Activated T-cell treated with anti-CD3 and anti-CD28 coated beads, Interleukin-2, amount 50 U/mL, for 24 hours (primary cell): ENCODE results near the gene KIAA0319L.

ENCODE experiments used
- DNase-seq: peaks from one replicate; pipeline ENCODE4 v3.0.0-alpha.2; 2020
- H3K27ac Mint-ChIP-seq: 2 replicates; pipeline ENCODE4 v1.8.0; 2020; ENCODE audit warnings: mild to moderate bottlenecking, mixed read lengths
- H3K27me3 Mint-ChIP-seq: 2 replicates; pipeline ENCODE4 v1.8.0; 2020; ENCODE audit warnings: mixed read lengths
- H3K36me3 Mint-ChIP-seq: 2 replicates; pipeline ENCODE4 v1.8.0; 2020; ENCODE audit warnings: low read depth, mixed read lengths
- H3K4me1 Mint-ChIP-seq: 2 replicates; pipeline ENCODE4 v1.8.0; 2020; ENCODE audit warnings: low read depth, mixed read lengths
- H3K4me3 Mint-ChIP-seq: 2 replicates; pipeline ENCODE4 v1.8.0; 2020; ENCODE audit warnings: mild to moderate bottlenecking, moderate library complexity, mixed read lengths
- H3K9me3 Mint-ChIP-seq: 2 replicates; pipeline ENCODE4 v1.8.0; 2020; ENCODE audit warnings: mixed read lengths

The KIAA0319L gene

GRCh38 chr1:35574125-35574654 is 17.0 kb upstream of the KIAA0319L start:
- H3K36me3 Mint-ChIP-seq: no peaks in the 10 kb centered on the region

GRCh38 chr1:35573198-35574124 is 16.3 kb upstream of the KIAA0319L start, which contains the start of gene TFAP2E:
TFAP2E (plus strand) TSS chr1:35573314; CDS start chr1:35573578, 264 bp downstream.
- no peak within 1 kb of the TSS for H3K27ac Mint-ChIP-seq

More at GRCh38 chr1:35574125-35574654, 17.0 kb upstream of the KIAA0319L start:
- peaks cover 26% of the 10 kb centered on the region for H3K4me1 Mint-ChIP-seq
- no peak for DNase-seq
- H3K4me3 Mint-ChIP-seq: no peak overlapping the region
- no peaks in the 10 kb centered on the region for H3K9me3 Mint-ChIP-seq
- H3K27ac Mint-ChIP-seq: no peak overlapping the region
- peaks cover 12% of the 10 kb centered on the region for H3K27me3 Mint-ChIP-seq

GRCh38 chr1:35572296-35572695 is 15.1 kb upstream of the KIAA0319L start:
- DNase-seq: no peak
- Mint-ChIP-seq H3K27ac (no peak overlapping the region), H3K9me3 (no peaks in the 10 kb centered on the region), H3K4me1 (peaks cover 17% of the 10 kb centered on the region), H3K36me3 (peaks cover 2% of the 10 kb centered on the region), H3K4me3 (no peak overlapping the region), H3K27me3 (peaks cover 12% of the 10 kb centered on the region)

More at GRCh38 chr1:35573198-35574124, 16.3 kb upstream of the KIAA0319L start, which contains the start of gene TFAP2E:
- Mint-ChIP-seq H3K4me3 (no peak within 1 kb of the TSS), H3K9me3 (no peaks in the 10 kb centered on the region), H3K4me1 (peaks cover 29% of the 10 kb centered on the region), H3K27me3 (peaks cover 12% of the 10 kb centered on the region), H3K36me3 (no peaks in the 10 kb centered on the region)
- peak; percentile 30 for DNase-seq

- Mint-ChIP-seq H3K9me3 (no peaks in the 10 kb centered on the region), H3K27me3 (peaks cover 9% of the 10 kb centered on the region), H3K4me3 (no peak overlapping the region), H3K4me1 (peaks cover 12% of the 10 kb centered on the region), H3K36me3 (peaks cover 11% of the 10 kb centered on the region), H3K27ac (no peak overlapping the region)
- DNase-seq: no peak
These were observed 14.1 kb upstream of the KIAA0319L start for GRCh38 chr1:35571263-35571662.

- no peak overlapping the region for H3K27ac Mint-ChIP-seq
- no peak for DNase-seq
- no peaks in the 10 kb centered on the region for H3K9me3 Mint-ChIP-seq
- H3K27me3 Mint-ChIP-seq: peaks cover 5% of the 10 kb centered on the region
- H3K4me3 Mint-ChIP-seq: no peak overlapping the region
- H3K4me1 Mint-ChIP-seq: peaks cover 12% of the 10 kb centered on the region
- H3K36me3 Mint-ChIP-seq: peaks cover 14% of the 10 kb centered on the region
These were observed 13.5 kb upstream of the KIAA0319L start for GRCh38 chr1:35570589-35571137.

GRCh38 chr1:35569936-35570335 is 12.7 kb upstream of the KIAA0319L start:
- no peak for DNase-seq
- Mint-ChIP-seq H3K36me3 (peaks cover 16% of the 10 kb centered on the region), H3K27ac (no peak overlapping the region), H3K4me1 (peaks cover 12% of the 10 kb centered on the region), H3K27me3 (no peaks in the 10 kb centered on the region), H3K4me3 (no peak overlapping the region), H3K9me3 (no peaks in the 10 kb centered on the region)

- DNase-seq: peak; percentile 75
- Mint-ChIP-seq H3K27ac (no peak overlapping the region), H3K36me3 (peaks cover 26% of the 10 kb centered on the region), H3K27me3 (no peaks in the 10 kb centered on the region), H3K9me3 (no peaks in the 10 kb centered on the region), H3K4me3 (no peak overlapping the region), H3K4me1 (peaks cover 20% of the 10 kb centered on the region)
These were observed 11.8 kb upstream of the KIAA0319L start for GRCh38 chr1:35568975-35569395.

GRCh38 chr1:35567947-35568558 is 10.8 kb upstream of the KIAA0319L start:
- DNase-seq: no peak
- Mint-ChIP-seq H3K9me3 (no peaks in the 10 kb centered on the region), H3K27ac (no peak overlapping the region), H3K36me3 (peaks cover 34% of the 10 kb centered on the region), H3K27me3 (no peaks in the 10 kb centered on the region), H3K4me3 (no peak overlapping the region), H3K4me1 (peaks cover 22% of the 10 kb centered on the region)

- Mint-ChIP-seq H3K4me3 (no peak overlapping the region), H3K27me3 (no peaks in the 10 kb centered on the region), H3K4me1 (peaks cover 39% of the 10 kb centered on the region), H3K36me3 (peaks cover 55% of the 10 kb centered on the region), H3K9me3 (no peaks in the 10 kb centered on the region), H3K27ac (no peak overlapping the region)
- no peak for DNase-seq
These were observed 8.5 kb upstream of the KIAA0319L start for GRCh38 chr1:35565742-35566133.

- H3K4me1 Mint-ChIP-seq: peaks cover 37% of the 10 kb centered on the region
- no peak overlapping the region for H3K4me3 Mint-ChIP-seq
- no peak for DNase-seq
- no peaks in the 10 kb centered on the region for H3K27me3 Mint-ChIP-seq
- peaks cover 59% of the 10 kb centered on the region for H3K36me3 Mint-ChIP-seq
- peak overlapping the region; percentile 61 for H3K27ac Mint-ChIP-seq
- H3K9me3 Mint-ChIP-seq: no peaks in the 10 kb centered on the region
These were observed 7.9 kb upstream of the KIAA0319L start for GRCh38 chr1:35564884-35565741.

- Mint-ChIP-seq H3K36me3 (peaks cover 66% of the 10 kb centered on the region), H3K4me1 (peaks cover 39% of the 10 kb centered on the region), H3K4me3 (no peak overlapping the region), H3K27ac (peak overlapping the region; percentile 27), H3K27me3 (no peaks in the 10 kb centered on the region), H3K9me3 (no peaks in the 10 kb centered on the region)
- peak; percentile 83 for DNase-seq
These were observed 7.1 kb upstream of the KIAA0319L start for GRCh38 chr1:35564037-35564883.

- Mint-ChIP-seq H3K36me3 (peaks cover 69% of the 10 kb centered on the region), H3K27ac (peak overlapping the region; percentile 84), H3K9me3 (no peaks in the 10 kb centered on the region), H3K4me3 (no peak overlapping the region), H3K4me1 (peaks cover 43% of the 10 kb centered on the region), H3K27me3 (no peaks in the 10 kb centered on the region)
- DNase-seq: no peak
These were observed 6.0 kb upstream of the KIAA0319L start for GRCh38 chr1:35563166-35563565.
